SK-N-SH treated with all-trans-retinoic acid at 6 μM for 48 hours (cell line): Measurements from ENCODE around the gene FBXL14.

Source experiments
- ATAC-seq: fragments of 200-7000 bp; cut with Tn5 transposase; 3 replicates; pipeline ENCODE4 v1.9.1; 2020; ENCODE audit warnings: mild to moderate bottlenecking, moderate library complexity
- ARNTL ChIP-seq: fragments of 450-650 bp; formaldehyde crosslinking; IDR thresholded peaks from 2 replicates; pipeline ENCODE4 v1.5.0; 2020; ENCODE audit warnings: low read depth, mild to moderate bottlenecking, moderate library complexity, borderline replicate concordance
- BACH2 ChIP-seq: fragments of 250-450 bp; sonication (Bioruptor Pico); IDR thresholded peaks from 2 replicates; pipeline ENCODE4 v1.9.0; 2021; ENCODE audit warnings: mild to moderate bottlenecking, borderline replicate concordance
- CREB5 ChIP-seq: fragments of 250-450 bp; sonication (Bioruptor Pico); IDR thresholded peaks from 2 replicates; pipeline ENCODE4 v1.5.1; 2020; ENCODE audit warnings: low read depth, mild to moderate bottlenecking, moderate library complexity
- CSDC2 ChIP-seq: fragments of 250-450 bp; sonication (Bioruptor Pico); IDR thresholded peaks from 2 replicates; pipeline ENCODE4 v1.5.0; 2020; ENCODE audit warnings: mild to moderate bottlenecking, moderate library complexity
- CSRNP3 ChIP-seq: fragments of 250-450 bp; sonication (Bioruptor Pico); IDR thresholded peaks from 2 replicates; pipeline ENCODE4 v1.5.1; 2021; ENCODE audit warnings: mild to moderate bottlenecking, moderate library complexity
- ESRRG ChIP-seq: fragments of 250-450 bp; sonication (Bioruptor Pico); IDR thresholded peaks from 2 replicates; pipeline ENCODE4 v1.6.1; 2021; ENCODE audit warnings: mild to moderate bottlenecking
- GLIS3 ChIP-seq: fragments of 250-450 bp; sonication (Bioruptor Pico); IDR thresholded peaks from 2 replicates; pipeline ENCODE4 v1.5.0; 2020; ENCODE audit warnings: mild to moderate bottlenecking, moderate library complexity
- ISL1 ChIP-seq: fragments of 250-450 bp; sonication (Bioruptor Pico); IDR thresholded peaks from 2 replicates; pipeline ENCODE4 v2.1.2; 2022; ENCODE audit warnings: mild to moderate bottlenecking, moderate library complexity
- OSR1 ChIP-seq: fragments of 250-450 bp; sonication (Bioruptor Pico); IDR thresholded peaks from 2 replicates; pipeline ENCODE4 v1.8.0; 2022; ENCODE audit warnings: moderate library complexity, mild to moderate bottlenecking, inconsistent platforms
- PATZ1 ChIP-seq: fragments of 250-450 bp; sonication (Bioruptor Pico); IDR thresholded peaks from 2 replicates; pipeline ENCODE4 v1.8.0; 2020; ENCODE audit warnings: mild to moderate bottlenecking, moderate library complexity, borderline replicate concordance
- POU6F1 ChIP-seq: fragments of 250-450 bp; sonication (Bioruptor Pico); IDR thresholded peaks from 2 replicates; pipeline ENCODE4 v1.8.0; 2021; ENCODE audit warnings: low read depth, mild to moderate bottlenecking, moderate library complexity, borderline replicate concordance
- PPARA ChIP-seq: fragments of 250-450 bp; sonication (Bioruptor Pico); IDR thresholded peaks from 2 replicates; pipeline ENCODE4 v1.5.0; 2020; ENCODE audit warnings: mild to moderate bottlenecking, borderline replicate concordance
- RARB ChIP-seq: fragments of 250-450 bp; sonication (Bioruptor Pico); IDR thresholded peaks from 2 replicates; pipeline ENCODE4 v1.8.0; 2021; ENCODE audit warnings: mild to moderate bottlenecking, moderate library complexity
- SNAI2 ChIP-seq: fragments of 250-450 bp; sonication (Bioruptor Pico); IDR thresholded peaks from 2 replicates; pipeline ENCODE4 v1.5.0; 2020; ENCODE audit warnings: mild to moderate bottlenecking, moderate library complexity
- TCF4 ChIP-seq: fragments of 250-450 bp; sonication (Bioruptor Pico); IDR thresholded peaks from 2 replicates; pipeline ENCODE4 v1.8.0; 2021; ENCODE audit warnings: mild to moderate bottlenecking, moderate library complexity, borderline replicate concordance
- TOX ChIP-seq: fragments of 250-450 bp; sonication (Bioruptor Pico); IDR thresholded peaks from 2 replicates; pipeline ENCODE4 v1.8.0; 2021; ENCODE audit warnings: mild to moderate bottlenecking, moderate library complexity, borderline replicate concordance
- TSHZ2 ChIP-seq: fragments of 250-450 bp; sonication (Bioruptor Pico); IDR thresholded peaks from 2 replicates; pipeline ENCODE4 v1.5.0; 2020; ENCODE audit warnings: mild to moderate bottlenecking, moderate library complexity
- ZC3H10 ChIP-seq: fragments of 250-450 bp; sonication (Bioruptor Pico); IDR thresholded peaks from 2 replicates; pipeline ENCODE4 v1.5.1; 2021; ENCODE audit warnings: mild to moderate bottlenecking, moderate library complexity
- ZFP3 ChIP-seq: fragments of 250-450 bp; sonication (Bioruptor Pico); IDR thresholded peaks from 2 replicates; pipeline ENCODE4 v1.5.0; 2020; ENCODE audit warnings: mild to moderate bottlenecking, moderate library complexity
- ZFP30 ChIP-seq: fragments of 450-650 bp; formaldehyde crosslinking; IDR thresholded peaks from 2 replicates; pipeline ENCODE4 v1.5.0; 2022; ENCODE audit warnings: mild to moderate bottlenecking, moderate library complexity
- ZNF565 ChIP-seq: fragments of 450-650 bp; formaldehyde crosslinking; conservative IDR thresholded peaks from 2 replicates; pipeline ENCODE4 v1.5.0; 2020; ENCODE audit warnings: low read depth, mild to moderate bottlenecking, moderate library complexity
- ZNF8 ChIP-seq: fragments of 450-650 bp; formaldehyde crosslinking; IDR thresholded peaks from 2 replicates; pipeline ENCODE4 v1.5.0; 2020; ENCODE audit warnings: mild to moderate bottlenecking, moderate library complexity

The FBXL14 gene

GRCh38 chr12:1598757-1599156, 4.4 kb upstream of the FBXL14 start:
- no peak for ATAC-seq
- TF ChIP-seq ZC3H10 = no peak
- TF ChIP-seq PATZ1 (CRISPR knock-in tag) = no peak
- no peak for TF ChIP-seq ISL1 (CRISPR knock-in tag)
- TF ChIP-seq ESRRG (CRISPR knock-in tag) = no peak
- no peak for TF ChIP-seq ZNF565
- no peak for TF ChIP-seq OSR1 (CRISPR knock-in tag)
- no peak for TF ChIP-seq GLIS3
- no peak for TF ChIP-seq ARNTL (CRISPR knock-in tag)
- TF ChIP-seq ZNF8 = no peak
- TF ChIP-seq CSDC2 = no peak
- TF ChIP-seq TOX (CRISPR knock-in tag) = no peak
- no peak for TF ChIP-seq POU6F1
- TF ChIP-seq TCF4 = no peak
- no peak for TF ChIP-seq RARB (CRISPR knock-in tag)
- TF ChIP-seq SNAI2 (CRISPR knock-in tag) = no peak
- no peak for TF ChIP-seq TSHZ2 (CRISPR knock-in tag)
- no peak for TF ChIP-seq PPARA (CRISPR knock-in tag)
- no peak for TF ChIP-seq BACH2 (CRISPR knock-in tag)
- no peak for TF ChIP-seq ZFP3

GRCh38 chr12:1595690-1596347, 1.4 kb upstream of the FBXL14 start:
- ATAC-seq = no peak
- TF ChIP-seq TOX (CRISPR knock-in tag) (no peak), TSHZ2 (CRISPR knock-in tag) (no peak), ISL1 (CRISPR knock-in tag) (no peak), RARB (CRISPR knock-in tag) (no peak), POU6F1 (no peak), ZFP3 (no peak), TCF4 (no peak), CSRNP3 (no peak), SNAI2 (CRISPR knock-in tag) (no peak), PATZ1 (CRISPR knock-in tag) (no peak), ZC3H10 (no peak), BACH2 (CRISPR knock-in tag) (no peak), ZNF565 (no peak), ZNF8 (no peak), CREB5 (no peak), PPARA (CRISPR knock-in tag) (no peak), ZFP30 (CRISPR knock-in tag) (no peak), ARNTL (CRISPR knock-in tag) (no peak), ESRRG (CRISPR knock-in tag) (no peak)
- TF ChIP-seq, all 23 proteins: peak for 0
